NCI-H2196 (cell line): Measurements from ENCODE around the gene MACROD1.

Source experiments
- DNase-seq: peaks from one replicate; lab custom pipeline; 2025; ENCODE audit not compliant: unreplicated experiment; lab: John Stamatoyannopoulos, UW

The MACROD1 gene

GRCh38 chr11:64077607-64078006, 88.3 kb downstream of the MACROD1 start:
- DNase-seq: no peak

- DNase-seq: no peak
Observed at GRCh38 chr11:64076758-64077157, 89.2 kb downstream of the MACROD1 start.

- no peak for DNase-seq
Observed at GRCh38 chr11:64074239-64074638, 91.7 kb downstream of the MACROD1 start.

GRCh38 chr11:64073542-64073941, 92.4 kb downstream of the MACROD1 start:
- DNase-seq: no peak

- no peak for DNase-seq
Observed at GRCh38 chr11:64072871-64073270, 93.0 kb downstream of the MACROD1 start.

GRCh38 chr11:64072403-64072802, 93.5 kb downstream of the MACROD1 start:
- DNase-seq: no peak

GRCh38 chr11:64071849-64072248, 94.1 kb downstream of the MACROD1 start:
- no peak for DNase-seq

- DNase-seq: no peak
Observed at GRCh38 chr11:64070314-64070681, 95.6 kb downstream of the MACROD1 start.

GRCh38 chr11:64069401-64070313, 96.3 kb downstream of the MACROD1 start:
- DNase-seq: no peak

- no peak for DNase-seq
Observed at GRCh38 chr11:64068705-64069400, 97.1 kb downstream of the MACROD1 start.

- DNase-seq: no peak
Observed at GRCh38 chr11:64067230-64067993, 98.5 kb downstream of the MACROD1 start.

GRCh38 chr11:64065712-64066111, 100.2 kb downstream of the MACROD1 start:
- no peak for DNase-seq

- no peak for DNase-seq
Observed at GRCh38 chr11:64065141-64065465, 100.8 kb downstream of the MACROD1 start.

- DNase-seq: no peak
Observed at GRCh38 chr11:64064374-64065140, 101.4 kb downstream of the MACROD1 start.

- DNase-seq: no peak
Observed at GRCh38 chr11:64063777-64064176, 102.1 kb downstream of the MACROD1 start.

GRCh38 chr11:64062185-64063039, 103.5 kb downstream of the MACROD1 start:
- no peak for DNase-seq

GRCh38 chr11:64060861-64061444, 105.0 kb downstream of the MACROD1 start:
- peak; percentile 48 for DNase-seq

GRCh38 chr11:64060263-64060860, 105.6 kb downstream of the MACROD1 start:
- DNase-seq: no peak
